Smooth muscle cell (in vitro differentiated cells): Measurements from ENCODE around the gene GSN. TPM values are rescaled to one million over a fixed set of nuclear protein-coding genes. Genes with fewer than 3 reads are reported as not detected.

ENCODE experiments used
- DNase-seq: peaks from one replicate; lab custom pipeline; 2025; ENCODE audit not compliant: unreplicated experiment; lab: John Stamatoyannopoulos, UW
- H2AFZ ChIP-seq: fragments of 200-600 bp; sonication (generic); 2 replicates; pipeline ENCODE4 v1.6.0; 2016; ENCODE audit warnings: antibody characterized with exemption, low read depth, mild to moderate bottlenecking
- H3F3A ChIP-seq: fragments of 200-600 bp; sonication (generic); 2 replicates; pipeline ENCODE4 v1.6.0; 2017; ENCODE audit warnings: antibody characterized with exemption, low read depth
- H3K27ac ChIP-seq: fragments of 200-600 bp; sonication (generic); 2 replicates; pipeline ENCODE4 v1.5.1; 2016; ENCODE audit warnings: low read depth, mild to moderate bottlenecking
- H3K27me3 ChIP-seq: fragments of 200-600 bp; sonication (generic); 2 replicates; pipeline ENCODE4 v1.6.1; 2016; ENCODE audit warnings: low read depth, mild to moderate bottlenecking
- H3K36me3 ChIP-seq: fragments of 200-600 bp; sonication (generic); 2 replicates; pipeline ENCODE4 v1.5.1; 2016; ENCODE audit warnings: low read depth
- H3K4me1 ChIP-seq: fragments of 200-600 bp; sonication (generic); 2 replicates; pipeline ENCODE4 v1.5.1; 2016; ENCODE audit warnings: low read depth
- H3K4me2 ChIP-seq: fragments of 200-600 bp; sonication (generic); 2 replicates; pipeline ENCODE4 v1.6.0; 2016; ENCODE audit warnings: mild to moderate bottlenecking
- H3K4me3 ChIP-seq: fragments of 200-600 bp; sonication (generic); 2 replicates; pipeline ENCODE4 v1.5.1; 2016; ENCODE audit warnings: mild to moderate bottlenecking
- H3K79me2 ChIP-seq: fragments of 200-600 bp; sonication (generic); 2 replicates; pipeline ENCODE4 v1.6.0; 2016; ENCODE audit warnings: low read depth, mild to moderate bottlenecking
- H3K9ac ChIP-seq: fragments of 200-600 bp; sonication (generic); 2 replicates; pipeline ENCODE4 v1.6.0; 2016; ENCODE audit warnings: low read depth
- H3K9me3 ChIP-seq: fragments of 200-600 bp; sonication (generic); replicated peaks from 2 replicates; pipeline ENCODE4 v1.5.1; 2016; ENCODE audit warnings: low read depth
- H4K20me1 ChIP-seq: fragments of 200-600 bp; sonication (generic); 2 replicates; pipeline ENCODE4 v1.6.0; 2016; ENCODE audit warnings: low read depth
- WGBS: methylation state at CpG from one replicate; pipeline ENCODE4 v1.1.7; 2016; ENCODE audit warnings: low lambda C conversion rate; 5-methylcytosine and 5-hydroxymethylcytosine counted together
- polyA plus RNA-seq: library from polyadenylated mRNA; unstranded; fragments of >200 nt; fragmentation: Nextera tagmentation; extraction: Ambion mirVana; gene quantifications from 2 replicates; pipeline ENCODE4 v1.2.1, GENCODE V29; 2016
- total RNA-seq: library from RNA; depleted of rRNA; stranded (reverse); fragments of >200 nt; gene quantifications from 2 replicates; pipeline ENCODE4 v1.2.3, GENCODE V29; 2014
- TF ChIP-seq, protein P1 (sequence below): fragments of 200-600 bp; sonication (generic); IDR thresholded peaks from 2 replicates; pipeline ENCODE4 v1.5.1; 2017; ENCODE audit warnings: borderline replicate concordance, mild to moderate bottlenecking, antibody characterized with exemption; ENCODE audit not compliant: insufficient read depth, poor library complexity, severe bottlenecking

Gene GSN
- total and polyA plus RNA-seq, 2 experiments from 2014 or later, result 337 to 685 TPM

DNA sequence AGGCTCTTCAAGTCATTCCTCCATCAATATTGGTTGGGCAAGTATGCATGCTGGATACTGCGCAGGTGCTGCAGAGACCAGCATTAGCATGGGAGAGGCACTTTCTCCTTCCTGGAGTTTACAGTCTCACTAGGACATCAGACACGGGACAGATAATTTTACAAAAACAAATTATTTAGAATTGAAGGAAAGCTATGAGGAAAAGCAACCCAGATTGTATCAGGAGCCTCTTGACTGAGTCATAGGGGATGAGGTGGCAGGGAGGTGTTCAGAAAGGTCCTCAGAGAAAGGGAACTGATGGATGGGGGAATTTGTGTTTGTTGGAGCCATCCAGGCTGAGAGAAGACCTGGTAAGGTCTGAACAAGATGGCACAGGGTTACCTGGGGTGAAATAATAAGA is 41.8 kb upstream of the GSN start:
- no peak overlapping the region for H3K4me2 ChIP-seq

GRCh38 chr9:121227862-121228261 is 40.1 kb upstream of the GSN start:
- no peak for DNase-seq
- H3K79me2 ChIP-seq, result no peaks in the 10 kb centered on the region
- H3K4me2 ChIP-seq, result no peak overlapping the region
- WGBS, result 89% methylated on average over 4 of the region's 4 CpGs
- H2AFZ ChIP-seq, result no peak overlapping the region
- no peaks in the 10 kb centered on the region for H3F3A ChIP-seq
- no peaks in the 10 kb centered on the region for H3K9me3 ChIP-seq
- H3K9ac ChIP-seq, result no peak overlapping the region
- H3K27ac ChIP-seq, result no peak overlapping the region
- H3K36me3 ChIP-seq, result no peaks in the 10 kb centered on the region
- H4K20me1 ChIP-seq, result no peaks in the 10 kb centered on the region
- H3K4me1 ChIP-seq, result no peaks in the 10 kb centered on the region
- H3K27me3 ChIP-seq, result no peaks in the 10 kb centered on the region
- no peak overlapping the region for H3K4me3 ChIP-seq
- TF ChIP-seq, protein P1, sequence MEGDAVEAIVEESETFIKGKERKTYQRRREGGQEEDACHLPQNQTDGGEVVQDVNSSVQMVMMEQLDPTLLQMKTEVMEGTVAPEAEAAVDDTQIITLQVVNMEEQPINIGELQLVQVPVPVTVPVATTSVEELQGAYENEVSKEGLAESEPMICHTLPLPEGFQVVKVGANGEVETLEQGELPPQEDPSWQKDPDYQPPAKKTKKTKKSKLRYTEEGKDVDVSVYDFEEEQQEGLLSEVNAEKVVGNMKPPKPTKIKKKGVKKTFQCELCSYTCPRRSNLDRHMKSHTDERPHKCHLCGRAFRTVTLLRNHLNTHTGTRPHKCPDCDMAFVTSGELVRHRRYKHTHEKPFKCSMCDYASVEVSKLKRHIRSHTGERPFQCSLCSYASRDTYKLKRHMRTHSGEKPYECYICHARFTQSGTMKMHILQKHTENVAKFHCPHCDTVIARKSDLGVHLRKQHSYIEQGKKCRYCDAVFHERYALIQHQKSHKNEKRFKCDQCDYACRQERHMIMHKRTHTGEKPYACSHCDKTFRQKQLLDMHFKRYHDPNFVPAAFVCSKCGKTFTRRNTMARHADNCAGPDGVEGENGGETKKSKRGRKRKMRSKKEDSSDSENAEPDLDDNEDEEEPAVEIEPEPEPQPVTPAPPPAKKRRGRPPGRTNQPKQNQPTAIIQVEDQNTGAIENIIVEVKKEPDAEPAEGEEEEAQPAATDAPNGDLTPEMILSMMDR, result no peak

More for the DNA sequence above, 41.8 kb upstream of the GSN start:
- Histone ChIP-seq H3K4me3 (no peak overlapping the region), H3K79me2 (no peaks in the 10 kb centered on the region), H3K9me3 (no peaks in the 10 kb centered on the region), H3K9ac (no peak overlapping the region), H2AFZ (no peak overlapping the region), H4K20me1 (no peaks in the 10 kb centered on the region), H3K27ac (no peak overlapping the region), H3F3A (no peaks in the 10 kb centered on the region), H3K27me3 (no peaks in the 10 kb centered on the region), H3K4me1 (peaks cover 8% of the 10 kb centered on the region), H3K36me3 (no peaks in the 10 kb centered on the region)
- 59% methylated on average over 2 of the region's 2 CpGs for WGBS
- TF ChIP-seq, protein P1, result no peak
- no peak for DNase-seq

DNA sequence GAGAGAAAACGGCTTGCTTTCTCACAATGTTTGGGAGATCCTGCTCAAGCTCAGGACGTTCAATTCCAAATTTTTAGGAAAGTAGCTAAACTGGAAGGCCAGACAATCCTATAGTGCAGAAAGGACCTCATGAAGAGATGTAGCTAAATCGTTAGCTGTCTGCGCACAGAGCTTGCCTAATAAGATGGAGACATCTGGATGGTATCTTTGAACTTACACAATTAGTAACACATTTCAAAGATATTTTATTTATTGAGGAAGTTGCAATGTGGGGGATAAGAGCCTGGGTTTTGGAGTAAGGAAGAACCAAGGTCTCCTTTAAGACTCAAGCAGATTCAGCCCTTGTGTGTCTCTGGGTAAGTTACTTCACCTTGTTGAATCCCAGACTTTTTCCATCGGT is 37.7 kb upstream of the GSN start:
- 75% methylated on average over 5 of the region's 5 CpGs for WGBS
- TF ChIP-seq, protein P1, result no peak

GRCh38 chr9:121232251-121232650 is 35.7 kb upstream of the GSN start:
- no peak for DNase-seq
- TF ChIP-seq, protein P1, result no peak
- Histone ChIP-seq H3K4me2 (no peak overlapping the region), H3K27me3 (no peaks in the 10 kb centered on the region), H3K27ac (no peak overlapping the region), H3K9ac (no peak overlapping the region), H3K36me3 (no peaks in the 10 kb centered on the region), H2AFZ (no peak overlapping the region), H3K79me2 (no peaks in the 10 kb centered on the region), H3K9me3 (no peaks in the 10 kb centered on the region), H3K4me3 (no peak overlapping the region), H4K20me1 (no peaks in the 10 kb centered on the region), H3F3A (no peaks in the 10 kb centered on the region), H3K4me1 (no peaks in the 10 kb centered on the region)
- WGBS, result 86% methylated on average over 4 of the region's 4 CpGs

More for the DNA sequence above, 37.7 kb upstream of the GSN start:
- Histone ChIP-seq H3K27ac (no peak overlapping the region), H3K9ac (no peak overlapping the region), H3K4me3 (no peak overlapping the region), H3K79me2 (no peaks in the 10 kb centered on the region), H2AFZ (peak overlapping the region; percentile 57), H3K27me3 (no peaks in the 10 kb centered on the region), H3K4me1 (no peaks in the 10 kb centered on the region), H3K36me3 (no peaks in the 10 kb centered on the region), H3K9me3 (no peaks in the 10 kb centered on the region), H3F3A (no peaks in the 10 kb centered on the region), H3K4me2 (no peak overlapping the region), H4K20me1 (no peaks in the 10 kb centered on the region)
- DNase-seq, result no peak
